Measurements from ENCODE around the gene NCOA4.
"Not testable (repeated sequence)": the region's sequence is repeated elsewhere in the genome, so short reads cannot be mapped to it uniquely, and the experiment has no call there.

NCOA4 gene

GRCh38 chr10:46022978-46023702 is 7.3 kb downstream of the NCOA4 start:
- DNase-seq (ENCODE audit: insufficient read length, low spot score): peak; percentile 71
- FAIRE-seq: no peak

- FAIRE-seq (no peak), DNase-seq (ENCODE audit: insufficient read length, low spot score) (no peak)
Measured at GRCh38 chr10:46020344-46020657, 10.1 kb downstream of the NCOA4 start.

GRCh38 chr10:46019569-46020343 is 10.7 kb downstream of the NCOA4 start:
- no peak for FAIRE-seq
- no peak for DNase-seq (ENCODE audit: insufficient read length, low spot score)

- DNase-seq (ENCODE audit: insufficient read length, low spot score) (no peak), FAIRE-seq (no peak)
Measured at GRCh38 chr10:46019177-46019528, 11.3 kb downstream of the NCOA4 start.

GRCh38 chr10:46018453-46019176 is 11.8 kb downstream of the NCOA4 start:
- FAIRE-seq (no peak), DNase-seq (ENCODE audit: insufficient read length, low spot score) (no peak)

GRCh38 chr10:46017733-46018132 is 12.7 kb downstream of the NCOA4 start:
- no peak for FAIRE-seq
- no peak for DNase-seq (ENCODE audit: insufficient read length, low spot score)

GRCh38 chr10:46016811-46017210 is 13.6 kb downstream of the NCOA4 start:
- FAIRE-seq: no peak

GRCh38 chr10:46016190-46016589 is 14.2 kb downstream of the NCOA4 start:
- DNase-seq (ENCODE audit: insufficient read length, low spot score) (no peak), FAIRE-seq (no peak)

More at GRCh38 chr10:46016811-46017210, 13.6 kb downstream of the NCOA4 start:
- no peak for DNase-seq (ENCODE audit: insufficient read length, low spot score)

GRCh38 chr10:46014683-46015405 is 15.6 kb downstream of the NCOA4 start:
- DNase-seq (ENCODE audit: insufficient read length, low spot score) (no peak), FAIRE-seq (no peak)

- FAIRE-seq: no peak
Measured at GRCh38 chr10:46014206-46014605, 16.2 kb downstream of the NCOA4 start.

GRCh38 chr10:46012746-46013145 is 17.7 kb downstream of the NCOA4 start:
- FAIRE-seq (no peak), DNase-seq (ENCODE audit: insufficient read length, low spot score) (no peak)

More at GRCh38 chr10:46014206-46014605, 16.2 kb downstream of the NCOA4 start:
- no peak for DNase-seq (ENCODE audit: insufficient read length, low spot score)

- FAIRE-seq (no peak), DNase-seq (ENCODE audit: insufficient read length, low spot score) (no peak)
Measured at GRCh38 chr10:46006219-46006618, 24.2 kb downstream of the NCOA4 start.

GRCh38 chr10:46005383-46005782 is 25.0 kb downstream of the NCOA4 start:
- DNase-seq (ENCODE audit: insufficient read length, low spot score) (no peak), FAIRE-seq (no peak)

GRCh38 chr10:46004963-46005362 is 25.5 kb downstream of the NCOA4 start:
- FAIRE-seq: no peak

GRCh38 chr10:46002916-46003693 is 27.3 kb downstream of the NCOA4 start:
- FAIRE-seq (no peak), DNase-seq (ENCODE audit: insufficient read length, low spot score) (no peak)

More at GRCh38 chr10:46004963-46005362, 25.5 kb downstream of the NCOA4 start:
- no peak for DNase-seq (ENCODE audit: insufficient read length, low spot score)

- not testable (repeated sequence) for DNase-seq (ENCODE audit: insufficient read length, low spot score); FAIRE-seq
Measured at GRCh38 chr10:46002189-46002687, 28.2 kb downstream of the NCOA4 start.

GRCh38 chr10:46001187-46001756 is 29.2 kb downstream of the NCOA4 start:
- no peak for DNase-seq (ENCODE audit: insufficient read length, low spot score)

GRCh38 chr10:46000538-46000937 is 29.9 kb downstream of the NCOA4 start:
- DNase-seq (ENCODE audit: insufficient read length, low spot score) (no peak), FAIRE-seq (no peak)

More at GRCh38 chr10:46001187-46001756, 29.2 kb downstream of the NCOA4 start:
- FAIRE-seq: no peak

- not testable (repeated sequence) for FAIRE-seq; DNase-seq (ENCODE audit: insufficient read length, low spot score)
Measured at GRCh38 chr10:45999955-46000354, 30.5 kb downstream of the NCOA4 start.
